GM12872 (cell line): ENCODE measurements around the gene MOB3A.

Experiments used
- TF ChIP-seq, protein P1 (sequence below): IDR thresholded peaks from 3 replicates; pipeline ENCODE4 v1.5.1; 2011; ENCODE audit warnings: low read depth, mild to moderate bottlenecking, low read length, moderate library complexity; ENCODE audit not compliant: insufficient read depth

MOB3A gene

GRCh38 chr19:2119921-2120785 lies 24.0 kb upstream of the MOB3A start:
- TF ChIP-seq, protein P1, sequence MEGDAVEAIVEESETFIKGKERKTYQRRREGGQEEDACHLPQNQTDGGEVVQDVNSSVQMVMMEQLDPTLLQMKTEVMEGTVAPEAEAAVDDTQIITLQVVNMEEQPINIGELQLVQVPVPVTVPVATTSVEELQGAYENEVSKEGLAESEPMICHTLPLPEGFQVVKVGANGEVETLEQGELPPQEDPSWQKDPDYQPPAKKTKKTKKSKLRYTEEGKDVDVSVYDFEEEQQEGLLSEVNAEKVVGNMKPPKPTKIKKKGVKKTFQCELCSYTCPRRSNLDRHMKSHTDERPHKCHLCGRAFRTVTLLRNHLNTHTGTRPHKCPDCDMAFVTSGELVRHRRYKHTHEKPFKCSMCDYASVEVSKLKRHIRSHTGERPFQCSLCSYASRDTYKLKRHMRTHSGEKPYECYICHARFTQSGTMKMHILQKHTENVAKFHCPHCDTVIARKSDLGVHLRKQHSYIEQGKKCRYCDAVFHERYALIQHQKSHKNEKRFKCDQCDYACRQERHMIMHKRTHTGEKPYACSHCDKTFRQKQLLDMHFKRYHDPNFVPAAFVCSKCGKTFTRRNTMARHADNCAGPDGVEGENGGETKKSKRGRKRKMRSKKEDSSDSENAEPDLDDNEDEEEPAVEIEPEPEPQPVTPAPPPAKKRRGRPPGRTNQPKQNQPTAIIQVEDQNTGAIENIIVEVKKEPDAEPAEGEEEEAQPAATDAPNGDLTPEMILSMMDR: no peak

DNA sequence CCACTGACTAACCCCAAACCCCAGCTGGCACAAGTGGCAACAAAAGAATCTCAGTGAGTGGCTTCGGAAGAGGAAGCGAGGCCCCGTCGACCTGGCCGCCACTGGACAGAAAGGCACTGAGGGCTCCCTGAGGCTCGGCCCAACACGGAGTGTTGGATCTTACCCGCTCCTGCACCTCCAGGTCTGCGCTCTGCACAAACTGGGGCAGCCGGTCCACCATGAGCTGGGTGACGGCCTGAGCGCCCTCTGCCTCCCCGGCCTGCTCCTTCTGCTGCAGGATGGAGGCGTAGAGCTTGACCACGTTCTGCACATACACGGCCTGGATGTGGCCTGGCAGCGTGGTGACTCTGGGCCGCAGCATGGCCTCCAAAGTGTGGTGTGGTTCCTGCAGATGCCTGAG lies 22.3 kb upstream of the MOB3A start:
- TF ChIP-seq, protein P1: no peak

DNA sequence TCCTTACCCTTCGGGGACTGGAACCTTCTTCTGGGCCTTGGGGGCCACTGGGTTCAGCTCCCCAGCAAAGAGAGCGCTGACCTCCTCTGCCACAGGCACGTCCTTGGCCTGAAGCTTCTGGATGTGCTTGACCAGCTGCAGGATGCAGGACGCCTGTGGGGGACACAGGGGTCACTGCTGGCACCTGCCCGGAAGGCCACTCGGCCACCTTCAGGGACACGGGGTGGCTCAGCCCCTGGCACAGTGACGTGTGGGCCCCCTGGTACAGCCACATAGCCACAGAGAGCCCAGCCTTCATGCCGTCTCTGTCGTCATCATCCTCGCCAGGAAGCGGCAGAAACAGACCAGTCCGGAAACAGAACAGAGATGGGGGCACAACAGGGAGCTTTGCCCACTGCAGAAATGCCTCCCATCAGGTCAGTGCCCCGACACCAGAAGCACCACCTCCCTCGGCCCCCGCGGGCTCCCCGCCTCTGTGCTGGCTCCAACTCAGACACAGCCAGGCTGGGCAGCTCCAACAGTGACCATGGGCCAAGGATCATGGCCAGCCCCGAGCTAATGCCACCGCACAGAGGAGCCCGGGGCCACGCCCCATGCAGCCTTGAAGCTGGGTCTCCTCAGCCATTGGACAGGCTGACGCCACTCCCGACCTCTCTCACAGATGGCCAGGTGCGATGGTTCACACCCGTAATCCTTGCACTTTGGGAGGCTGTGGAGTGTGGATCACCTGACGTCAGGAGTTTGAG lies 21.3 kb upstream of the MOB3A start:
- TF ChIP-seq, protein P1: no peak

GRCh38 chr19:2116507-2116906 lies 20.4 kb upstream of the MOB3A start:
- TF ChIP-seq, protein P1: no peak

GRCh38 chr19:2115911-2116426 lies 19.8 kb upstream of the MOB3A start:
- TF ChIP-seq, protein P1: no peak

GRCh38 chr19:2115324-2115723 lies 19.2 kb upstream of the MOB3A start:
- TF ChIP-seq, protein P1: no peak

GRCh38 chr19:2114821-2115220 lies 18.7 kb upstream of the MOB3A start:
- TF ChIP-seq, protein P1: no peak
